Measurements from ENCODE around the gene GATA6. TPM values are rescaled to one million over a fixed set of nuclear protein-coding genes. Genes with fewer than 3 reads are reported as not detected.
"Not testable (repeated sequence)": the region's sequence is repeated elsewhere in the genome, so short reads cannot be mapped to it uniquely, and the experiment has no call there.

GATA6 gene
- total and polyA plus RNA-seq, 2 of the 13 experiments (the other 11 are each of a cell fraction or from before 2014, with no cell fraction given) = 0.84 to 3.2 TPM

GRCh38 chr18:22195052-22195451 is 25.7 kb downstream of the GATA6 start (continued):
- TF ChIP-seq, protein P1, sequence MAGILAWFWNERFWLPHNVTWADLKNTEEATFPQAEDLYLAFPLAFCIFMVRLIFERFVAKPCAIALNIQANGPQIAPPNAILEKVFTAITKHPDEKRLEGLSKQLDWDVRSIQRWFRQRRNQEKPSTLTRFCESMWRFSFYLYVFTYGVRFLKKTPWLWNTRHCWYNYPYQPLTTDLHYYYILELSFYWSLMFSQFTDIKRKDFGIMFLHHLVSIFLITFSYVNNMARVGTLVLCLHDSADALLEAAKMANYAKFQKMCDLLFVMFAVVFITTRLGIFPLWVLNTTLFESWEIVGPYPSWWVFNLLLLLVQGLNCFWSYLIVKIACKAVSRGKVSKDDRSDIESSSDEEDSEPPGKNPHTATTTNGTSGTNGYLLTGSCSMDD (CRISPR knock-in tag; IDR thresholded peaks at IDR 0.05) = no peak
- TF ChIP-seq TCF7 (IDR thresholded peaks at IDR 0.05; ENCODE audit: low read depth) (no peak), FOXO4 (CRISPR knock-in tag; conservative IDR thresholded peaks at IDR 0.05) (no peak), KLF12 (CRISPR knock-in tag; IDR thresholded peaks at IDR 0.05; ENCODE audit: borderline replicate concordance) (no peak), KAT8 (CRISPR knock-in tag; IDR thresholded peaks at IDR 0.05) (no peak), MTA1 (CRISPR knock-in tag; IDR thresholded peaks at IDR 0.05; ENCODE audit: borderline replicate concordance) (no peak), RARA (CRISPR knock-in tag; IDR thresholded peaks at IDR 0.05) (no peak), ZFP62 (CRISPR knock-in tag; IDR thresholded peaks at IDR 0.05) (no peak), ZSCAN22 (CRISPR knock-in tag; IDR thresholded peaks at IDR 0.05) (no peak), ZNF841 (CRISPR knock-in tag; IDR thresholded peaks at IDR 0.05; ENCODE audit: borderline replicate concordance) (no peak), MBD4 (IDR thresholded peaks at IDR 0.05; ENCODE audit: borderline replicate concordance, low read length) (no peak)
- TF ChIP-seq, protein P2, sequence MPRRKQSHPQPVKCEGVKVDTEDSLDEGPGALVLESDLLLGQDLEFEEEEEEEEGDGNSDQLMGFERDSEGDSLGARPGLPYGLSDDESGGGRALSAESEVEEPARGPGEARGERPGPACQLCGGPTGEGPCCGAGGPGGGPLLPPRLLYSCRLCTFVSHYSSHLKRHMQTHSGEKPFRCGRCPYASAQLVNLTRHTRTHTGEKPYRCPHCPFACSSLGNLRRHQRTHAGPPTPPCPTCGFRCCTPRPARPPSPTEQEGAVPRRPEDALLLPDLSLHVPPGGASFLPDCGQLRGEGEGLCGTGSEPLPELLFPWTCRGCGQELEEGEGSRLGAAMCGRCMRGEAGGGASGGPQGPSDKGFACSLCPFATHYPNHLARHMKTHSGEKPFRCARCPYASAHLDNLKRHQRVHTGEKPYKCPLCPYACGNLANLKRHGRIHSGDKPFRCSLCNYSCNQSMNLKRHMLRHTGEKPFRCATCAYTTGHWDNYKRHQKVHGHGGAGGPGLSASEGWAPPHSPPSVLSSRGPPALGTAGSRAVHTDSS (CRISPR knock-in tag; conservative IDR thresholded peaks at IDR 0.05) = no peak
- TF ChIP-seq, protein P3, sequence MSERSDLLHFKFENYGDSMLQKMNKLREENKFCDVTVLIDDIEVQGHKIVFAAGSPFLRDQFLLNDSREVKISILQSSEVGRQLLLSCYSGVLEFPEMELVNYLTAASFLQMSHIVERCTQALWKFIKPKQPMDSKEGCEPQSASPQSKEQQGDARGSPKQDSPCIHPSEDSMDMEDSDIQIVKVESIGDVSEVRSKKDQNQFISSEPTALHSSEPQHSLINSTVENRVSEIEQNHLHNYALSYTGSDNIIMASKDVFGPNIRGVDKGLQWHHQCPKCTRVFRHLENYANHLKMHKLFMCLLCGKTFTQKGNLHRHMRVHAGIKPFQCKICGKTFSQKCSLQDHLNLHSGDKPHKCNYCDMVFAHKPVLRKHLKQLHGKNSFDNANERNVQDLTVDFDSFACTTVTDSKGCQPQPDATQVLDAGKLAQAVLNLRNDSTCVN (CRISPR knock-in tag; IDR thresholded peaks at IDR 0.05; ENCODE audit: borderline replicate concordance) = no peak

GRCh38 chr18:22196943-22197342 is 27.6 kb downstream of the GATA6 start:
- H3K27me3 ChIP-seq (ENCODE audit: control insufficient read depth in 1 of 2, insufficient read depth in 2 of 2, low read length in 2 of 2); H3K36me3 ChIP-seq (replicated peaks in 1 of 2; ENCODE audit: control insufficient read depth in 1 of 2, insufficient read depth in 2 of 2, low read length in 2 of 2); in situ Hi-C loops (cut with HindIII; ENCODE audit: extremely low pct_ligation_motif_present, low pct_unique_long_range_greater_than_20kb); FAIRE-seq; H3K4me3 ChIP-seq (replicated peaks in 1 of 3; ENCODE audit: insufficient read depth in 1 of 3, low read depth in 2 of 3, low read length in 3 of 3); H2AFZ ChIP-seq (ENCODE audit: low read length); BruUV-seq (replicated peaks); ATAC-seq; H3K27ac ChIP-seq (ENCODE audit: extremely low read length, insufficient read depth, low read length); H3K79me2 ChIP-seq (ENCODE audit: insufficient read depth, low read length); H3K9ac ChIP-seq (ENCODE audit: insufficient read depth, low read depth, low read length); H3K9me3 ChIP-seq (ENCODE audit: low read length); POLR2A ChIA-PET; H3K4me2 ChIP-seq (ENCODE audit: low read depth, low read length); CTCF ChIA-PET (ENCODE audit: low intra/inter-chr PET ratio, low total read pairs); intact Hi-C loops (cut with micrococcal nuclease; ENCODE audit: unreplicated experiment); DNase-seq (ENCODE audit: low spot score); H4K20me1 ChIP-seq (ENCODE audit: insufficient read depth, low read length): not testable (repeated sequence)
- 93% methylated on average over 5 of the region's 5 CpGs for WGBS (ENCODE audit: low lambda C conversion rate)
- peaks cover 23% of the 10 kb centered on the region for H3K4me1 ChIP-seq (ENCODE audit: insufficient read depth, low read length)
